DOHH2 (cell line): Measurements from ENCODE around the gene TUB.

Source experiments
- EZH2phosphoT487 ChIP-seq: fragments of 200-600 bp; sonication (generic); IDR thresholded peaks from 2 replicates; pipeline ENCODE4 v1.6.1; 2017; ENCODE audit warnings: borderline replicate concordance, mild to moderate bottlenecking, antibody characterized with exemption, low read length, moderate library complexity, mixed read lengths
- TF ChIP-seq, protein P1 (sequence below): fragments of 200-600 bp; sonication (generic); IDR thresholded peaks from one replicate; pipeline ENCODE4 v1.5.1; 2014; ENCODE audit warnings: antibody characterized with exemption, mild to moderate bottlenecking, low read depth, low read length; ENCODE audit not compliant: poor library complexity, severe bottlenecking

DNA sequence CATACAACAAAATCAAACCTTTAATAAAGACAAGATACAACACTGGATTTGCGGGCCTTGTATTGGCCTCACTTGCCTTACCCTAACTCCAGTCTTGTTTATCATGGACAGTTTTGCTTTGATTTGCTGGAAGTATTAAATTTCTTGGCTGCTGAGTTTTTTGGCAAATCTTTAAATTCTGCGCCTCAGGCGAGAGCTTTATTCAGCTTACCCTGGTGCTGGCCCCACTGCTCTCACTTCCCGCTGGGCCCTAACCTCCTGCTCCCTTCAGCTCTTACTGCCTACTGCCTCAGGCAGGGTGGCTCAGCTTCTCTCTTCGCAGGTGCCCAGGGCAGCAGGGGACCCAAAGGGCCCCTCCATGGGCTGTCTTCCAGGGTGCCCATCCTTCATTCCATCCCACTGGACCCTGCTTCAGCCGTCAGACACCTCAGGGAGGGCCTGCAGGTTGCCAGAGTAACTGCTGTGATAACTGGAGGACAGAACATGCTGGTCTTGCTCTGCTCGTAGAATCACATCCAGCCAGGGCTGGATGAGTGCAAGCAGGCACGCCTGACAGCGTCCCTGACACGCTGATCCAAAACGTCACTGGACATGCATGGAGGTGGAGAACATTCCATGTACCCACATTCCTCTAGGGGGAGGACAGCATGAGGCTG is 45.7 kb upstream of the TUB start:
- TF ChIP-seq, protein P1, sequence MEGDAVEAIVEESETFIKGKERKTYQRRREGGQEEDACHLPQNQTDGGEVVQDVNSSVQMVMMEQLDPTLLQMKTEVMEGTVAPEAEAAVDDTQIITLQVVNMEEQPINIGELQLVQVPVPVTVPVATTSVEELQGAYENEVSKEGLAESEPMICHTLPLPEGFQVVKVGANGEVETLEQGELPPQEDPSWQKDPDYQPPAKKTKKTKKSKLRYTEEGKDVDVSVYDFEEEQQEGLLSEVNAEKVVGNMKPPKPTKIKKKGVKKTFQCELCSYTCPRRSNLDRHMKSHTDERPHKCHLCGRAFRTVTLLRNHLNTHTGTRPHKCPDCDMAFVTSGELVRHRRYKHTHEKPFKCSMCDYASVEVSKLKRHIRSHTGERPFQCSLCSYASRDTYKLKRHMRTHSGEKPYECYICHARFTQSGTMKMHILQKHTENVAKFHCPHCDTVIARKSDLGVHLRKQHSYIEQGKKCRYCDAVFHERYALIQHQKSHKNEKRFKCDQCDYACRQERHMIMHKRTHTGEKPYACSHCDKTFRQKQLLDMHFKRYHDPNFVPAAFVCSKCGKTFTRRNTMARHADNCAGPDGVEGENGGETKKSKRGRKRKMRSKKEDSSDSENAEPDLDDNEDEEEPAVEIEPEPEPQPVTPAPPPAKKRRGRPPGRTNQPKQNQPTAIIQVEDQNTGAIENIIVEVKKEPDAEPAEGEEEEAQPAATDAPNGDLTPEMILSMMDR = no peak
- no peak for TF ChIP-seq EZH2phosphoT487
